WI38 (cell line): ENCODE measurements around the gene CDH16.

Experiments used
- H3K4me3 ChIP-seq: 2 replicates; pipeline ENCODE4 v1.5.1; 2011; ENCODE audit warnings: low read depth, mild to moderate bottlenecking, control low read depth, low read length
- CTCF ChIP-seq: IDR thresholded peaks from 2 replicates; pipeline ENCODE4 v1.5.1; 2012; ENCODE audit warnings: low read depth, mild to moderate bottlenecking, control low read depth, low read length

CDH16 gene

GRCh38 chr16:66913711-66914110 is 5.0 kb downstream of the CDH16 start:
- no peak overlapping the region for H3K4me3 ChIP-seq
- no peak for TF ChIP-seq CTCF

- no peak for TF ChIP-seq CTCF
- H3K4me3 ChIP-seq: no peak overlapping the region
These were observed 5.6 kb downstream of the CDH16 start for GRCh38 chr16:66913081-66913480.

GRCh38 chr16:66911801-66912200 is 6.9 kb downstream of the CDH16 start:
- H3K4me3 ChIP-seq: no peak overlapping the region
- TF ChIP-seq CTCF: no peak

DNA sequence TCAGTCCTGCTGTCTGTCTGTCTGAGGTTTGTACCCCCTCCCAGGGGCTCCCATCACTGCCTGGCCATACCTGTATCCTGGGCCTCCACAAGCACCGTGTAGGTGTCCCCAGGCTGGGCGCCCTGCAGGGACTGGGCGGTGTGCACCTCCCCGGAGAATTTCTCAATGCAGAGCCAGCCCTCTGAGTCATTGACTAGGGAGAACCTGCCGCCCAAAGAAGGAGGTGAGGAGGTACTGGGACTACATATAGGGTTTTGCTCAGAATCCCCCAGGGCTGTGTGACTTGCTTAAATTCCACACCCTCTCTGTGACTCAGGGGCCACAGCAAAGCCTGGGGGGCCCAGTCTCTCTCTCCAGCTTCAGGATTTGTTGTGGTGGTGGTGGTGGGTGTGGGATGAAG is 7.6 kb downstream of the CDH16 start:
- TF ChIP-seq CTCF: no peak

DNA sequence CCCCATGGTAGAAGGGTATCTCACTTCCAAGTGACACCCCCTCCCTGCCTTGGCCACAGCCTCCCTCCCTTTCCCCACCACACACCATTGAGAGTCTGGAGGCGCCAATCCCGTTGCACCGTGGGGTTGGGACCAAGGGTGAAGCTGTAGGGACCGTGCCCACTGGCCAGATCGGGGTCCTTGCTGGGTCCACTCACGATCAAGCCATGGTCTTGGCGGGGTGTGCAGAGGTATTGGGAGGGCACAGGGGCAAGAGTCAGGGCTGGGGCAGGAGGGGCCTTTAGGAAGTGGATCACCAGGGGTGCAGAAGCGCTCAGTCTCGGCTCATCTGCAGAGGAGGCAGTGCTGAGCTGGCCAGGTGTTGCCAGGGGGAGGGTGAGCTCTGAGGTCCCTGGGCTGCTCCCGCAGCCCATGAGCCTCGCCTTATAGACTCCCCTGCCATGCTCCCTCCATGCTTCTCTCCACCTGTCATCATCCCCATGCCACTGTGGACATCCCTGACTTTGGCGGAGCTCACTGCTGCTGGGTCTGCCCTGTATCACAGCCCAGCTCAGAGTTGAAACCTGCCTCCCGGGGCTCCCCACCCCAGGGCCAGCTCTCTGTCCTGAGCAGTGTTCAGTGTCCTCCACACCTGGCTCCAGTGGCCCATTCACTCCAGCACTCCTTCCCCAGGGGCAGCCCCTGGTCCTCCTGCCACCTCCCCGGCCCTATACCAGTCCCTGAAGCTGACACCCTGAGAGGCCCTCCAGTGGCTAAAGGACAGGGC is 8.3 kb downstream of the CDH16 start:
- no peak for TF ChIP-seq CTCF
- H3K4me3 ChIP-seq: no peak overlapping the region

More for the DNA sequence above, 7.6 kb downstream of the CDH16 start:
- no peak overlapping the region for H3K4me3 ChIP-seq

DNA sequence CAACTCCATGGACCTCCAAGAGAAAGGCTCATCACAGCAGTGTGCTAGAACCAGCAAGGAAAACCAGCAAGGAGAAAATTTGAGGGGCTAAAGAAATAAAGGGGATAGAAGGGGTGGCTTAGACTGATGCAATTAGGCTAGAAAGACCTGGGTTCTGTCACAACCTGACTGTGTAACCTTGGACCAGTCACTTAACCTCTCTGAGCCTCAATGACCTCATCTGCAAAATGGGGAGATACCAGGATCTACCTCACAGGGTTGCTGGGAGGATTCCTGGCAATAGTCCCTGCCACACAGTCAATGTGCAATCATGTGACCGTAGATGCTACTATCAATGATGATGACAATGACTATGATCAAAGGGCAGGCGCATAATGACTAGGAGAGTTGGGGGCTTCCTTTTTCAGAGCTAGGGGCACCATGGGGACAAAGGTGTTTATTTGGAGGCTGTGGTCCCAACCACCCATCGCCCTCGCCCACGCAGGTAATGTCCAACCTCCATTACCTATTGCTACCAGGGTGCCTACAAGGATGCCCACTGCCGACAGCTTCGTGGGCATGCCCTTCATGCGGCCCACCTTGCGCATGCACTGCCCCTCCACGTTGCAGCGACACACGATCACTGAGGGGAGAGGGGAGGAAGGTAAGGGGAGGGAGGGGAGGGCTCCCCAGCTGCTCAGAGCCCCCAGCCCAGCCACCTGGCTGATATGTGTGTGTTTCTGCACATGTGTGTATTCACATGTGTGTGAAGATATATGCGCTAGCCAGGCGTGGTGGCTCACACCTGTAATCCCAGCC is 9.7 kb downstream of the CDH16 start:
- H3K4me3 ChIP-seq: no peak overlapping the region
- TF ChIP-seq CTCF: no peak

DNA sequence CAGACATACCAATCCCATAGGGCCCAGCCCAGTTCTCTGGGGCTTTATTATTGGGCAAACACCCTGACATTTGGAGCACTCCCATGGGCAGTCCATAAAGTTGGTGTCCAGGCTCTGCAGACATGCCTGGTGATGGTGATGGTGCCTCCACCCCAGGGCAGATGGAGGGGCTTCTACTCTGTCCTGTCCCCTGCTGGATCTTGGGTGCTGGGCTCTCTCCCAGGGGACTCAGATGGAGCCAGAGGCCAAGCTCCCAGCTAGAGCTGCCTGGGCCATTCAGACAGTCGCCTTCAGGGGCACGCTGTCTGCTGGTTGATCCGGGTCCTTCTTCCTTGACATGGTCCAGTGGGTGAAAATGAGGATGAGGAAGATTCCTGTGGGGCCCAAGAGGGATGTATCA is 10.6 kb downstream of the CDH16 start:
- TF ChIP-seq CTCF: no peak
- no peak overlapping the region for H3K4me3 ChIP-seq
